OCI-LY1 (cell line): ENCODE data around the gene LZTFL1.

Source experiments
- H2AFZ ChIP-seq: fragments of 200-600 bp; sonication (generic), shearing (Covaris generic); 2 replicates; pipeline ENCODE4 v1.6.0; 2014; ENCODE audit warnings: antibody characterized with exemption, mild to moderate bottlenecking, low read length
- H3F3A ChIP-seq: fragments of 200-600 bp; sonication (generic), shearing (Covaris generic); 2 replicates; pipeline ENCODE4 v1.6.0; 2014; ENCODE audit warnings: mild to moderate bottlenecking, antibody characterized with exemption, low read length, moderate library complexity; ENCODE audit not compliant: insufficient read depth
- H3K27ac ChIP-seq: fragments of 200-600 bp; sonication (generic); 2 replicates; pipeline ENCODE4 v1.5.1; 2014; ENCODE audit warnings: low read length, mixed run types, mild to moderate bottlenecking, low read depth; ENCODE audit not compliant: poor library complexity, severe bottlenecking
- H3K27me3 ChIP-seq: fragments of 200-600 bp; sonication (generic); 2 replicates; pipeline ENCODE4 v1.6.0; 2014; ENCODE audit warnings: antibody characterized with exemption, mild to moderate bottlenecking, low read length, moderate library complexity; ENCODE audit not compliant: insufficient read depth
- H3K36me3 ChIP-seq: fragments of 200-600 bp; sonication (generic); 2 replicates; pipeline ENCODE4 v1.6.1; 2014; ENCODE audit warnings: mild to moderate bottlenecking, antibody characterized with exemption, low read length, moderate library complexity, mixed read lengths; ENCODE audit not compliant: insufficient read depth
- H3K4me1 ChIP-seq: fragments of 200-600 bp; sonication (generic); 2 replicates; pipeline ENCODE4 v1.5.1; 2014; ENCODE audit warnings: mild to moderate bottlenecking, low read length, moderate library complexity; ENCODE audit not compliant: insufficient read depth, severe bottlenecking
- H3K4me2 ChIP-seq: fragments of 200-600 bp; sonication (generic), shearing (Covaris generic); 2 replicates; pipeline ENCODE4 v1.6.1; 2014; ENCODE audit warnings: low read length
- H3K4me3 ChIP-seq: fragments of 200-600 bp; sonication (generic); 2 replicates; pipeline ENCODE4 v1.5.1; 2014; ENCODE audit warnings: low read length, low read depth, mild to moderate bottlenecking, mixed read lengths; ENCODE audit not compliant: poor library complexity, severe bottlenecking
- H3K79me2 ChIP-seq: fragments of 200-600 bp; shearing (Covaris generic); 2 replicates; pipeline ENCODE4 v1.6.1; 2016; ENCODE audit warnings: mixed run types, low read length, mixed read lengths; ENCODE audit not compliant: insufficient read depth
- H3K9ac ChIP-seq: fragments of 200-600 bp; sonication (generic), shearing (Covaris generic); 2 replicates; pipeline ENCODE4 v1.6.1; 2014; ENCODE audit warnings: mild to moderate bottlenecking, low read length, mixed read lengths
- H3K9me2 ChIP-seq: fragments of 200-600 bp; sonication (generic), shearing (Covaris generic); 2 replicates; pipeline ENCODE4 v1.6.1; 2014; ENCODE audit warnings: low read depth, mild to moderate bottlenecking, low read length, mixed read lengths
- H3K9me3 ChIP-seq: fragments of 200-600 bp; shearing (Covaris generic); 2 replicates; pipeline ENCODE4 v1.6.1; 2014; ENCODE audit warnings: low read length, mixed read lengths
- H4K20me1 ChIP-seq: fragments of 200-600 bp; sonication (generic), shearing (Covaris generic); 2 replicates; pipeline ENCODE4 v1.6.0; 2016; ENCODE audit warnings: mild to moderate bottlenecking, low read length; ENCODE audit not compliant: insufficient read depth
- CTCF ChIP-seq: fragments of 200-600 bp; sonication (generic), shearing (Covaris generic); IDR thresholded peaks from 2 replicates; pipeline ENCODE4 v1.5.1; 2017; ENCODE audit warnings: mild to moderate bottlenecking, antibody characterized with exemption, low read length, moderate library complexity, mixed read lengths
- EZH2 ChIP-seq: fragments of 200-600 bp; sonication (generic), shearing (Covaris generic); IDR thresholded peaks from 2 replicates; pipeline ENCODE4 v1.8.0; 2017; ENCODE audit warnings: borderline replicate concordance, mixed run types, mild to moderate bottlenecking, antibody characterized with exemption, low read length, moderate library complexity, mixed read lengths

LZTFL1 gene

GRCh38 chr3:45802146-45802545 lies 39.8 kb downstream of the LZTFL1 start:
- Histone ChIP-seq H3K4me3 (no peak overlapping the region), H3F3A (no peaks in the 10 kb centered on the region), H3K4me2 (no peak overlapping the region), H3K9me2 (no peaks in the 10 kb centered on the region), H3K27ac (no peak overlapping the region), H2AFZ (no peak overlapping the region), H3K36me3 (no peaks in the 10 kb centered on the region), H4K20me1 (no peaks in the 10 kb centered on the region), H3K9ac (no peak overlapping the region), H3K4me1 (no peaks in the 10 kb centered on the region), H3K27me3 (no peaks in the 10 kb centered on the region; the same call in 1 of the 2 replicates), H3K79me2 (no peaks in the 10 kb centered on the region), H3K9me3 (0 out of 2 replicates have a peak, but pooled peaks cover 2% of the 10 kb centered on the region)
- TF ChIP-seq EZH2 (no peak), CTCF (no peak)

DNA sequence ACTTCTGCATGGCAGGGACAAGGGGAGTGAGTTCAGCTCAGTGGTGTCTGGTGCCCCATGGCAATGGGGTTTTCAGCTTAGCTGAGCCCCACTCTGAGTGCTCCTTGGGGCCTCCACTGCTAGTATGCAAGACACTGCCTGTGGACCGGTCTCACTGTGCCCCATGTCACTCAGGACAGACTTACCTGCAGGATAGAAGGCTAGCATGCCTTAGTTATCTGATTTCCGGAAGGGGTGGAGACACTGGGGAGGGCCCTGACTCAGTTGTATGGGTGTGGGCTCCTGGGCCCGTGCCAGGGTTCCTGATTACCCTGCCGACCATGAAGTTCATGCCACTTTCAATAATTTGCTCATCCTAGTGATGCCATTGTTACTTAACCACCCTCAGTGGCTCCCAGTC lies 41.3 kb downstream of the LZTFL1 start:
- no peaks in the 10 kb centered on the region for H3K36me3 ChIP-seq
- no peaks in the 10 kb centered on the region; the same call in 1 of the 2 replicates for H3K27me3 ChIP-seq
- H3K9me3 ChIP-seq: 0 out of 2 replicates have a peak, but pooled peaks cover 2% of the 10 kb centered on the region
- H2AFZ ChIP-seq: no peak overlapping the region
- no peaks in the 10 kb centered on the region for H3K9me2 ChIP-seq
- H3F3A ChIP-seq: no peaks in the 10 kb centered on the region
- no peaks in the 10 kb centered on the region for H3K4me1 ChIP-seq
- H3K9ac ChIP-seq: no peak overlapping the region
- no peak for TF ChIP-seq EZH2
- no peak for TF ChIP-seq CTCF
- H3K27ac ChIP-seq: no peak overlapping the region
- no peaks in the 10 kb centered on the region for H4K20me1 ChIP-seq
- H3K4me3 ChIP-seq: no peak overlapping the region
- no peak overlapping the region for H3K4me2 ChIP-seq
- no peaks in the 10 kb centered on the region for H3K79me2 ChIP-seq

GRCh38 chr3:45799586-45799985 lies 42.3 kb downstream of the LZTFL1 start:
- H2AFZ ChIP-seq: no peak overlapping the region
- H3K27ac ChIP-seq: no peak overlapping the region
- no peaks in the 10 kb centered on the region for H3K79me2 ChIP-seq
- H3K9me3 ChIP-seq: no peaks in the 10 kb centered on the region
- H3K4me1 ChIP-seq: no peaks in the 10 kb centered on the region
- no peak overlapping the region for H3K4me3 ChIP-seq
- H3K9ac ChIP-seq: no peak overlapping the region
- no peaks in the 10 kb centered on the region for H3F3A ChIP-seq
- H3K9me2 ChIP-seq: no peaks in the 10 kb centered on the region
- H3K4me2 ChIP-seq: no peak overlapping the region
- no peaks in the 10 kb centered on the region; the same call in 1 of the 2 replicates for H3K27me3 ChIP-seq
- no peaks in the 10 kb centered on the region for H3K36me3 ChIP-seq
- TF ChIP-seq EZH2 (no peak), CTCF (no peak)
- H4K20me1 ChIP-seq: no peaks in the 10 kb centered on the region
